ENCODE measurements around the gene WDFY2. TPM values are rescaled to one million over a fixed set of nuclear protein-coding genes. Genes with fewer than 3 reads are reported as not detected.

WDFY2 gene
- total RNA-seq, 5 donors from 2014 or later (not counting 1 experiment from before 2014, with no cell fraction given): 18.2 to 28.3 (median 20.0) TPM

- Histone ChIP-seq H3K9me3 (no peaks in the 10 kb centered on the region), H3K27me3 (replicated peaks in 1 of 2; ENCODE audit: control insufficient read depth in 2 of 2, extremely low read depth in 1 of 2, insufficient read depth in 2 of 2, low read length in 1 of 2) (no peaks in the 10 kb centered on the region), H3K4me1 (ENCODE audit: control insufficient read depth in 1 of 2, extremely low read depth in 1 of 2, insufficient read depth in 2 of 2, low read length in 2 of 2) (peaks cover 0 to 2% of the 10 kb centered on the region in 2 experiments), H3K4me3 (ENCODE audit: control insufficient read depth in 1 of 2, extremely low read depth in 1 of 2, low read length in 1 of 2) (no peak overlapping the region), H3K27ac (ENCODE audit: low read length) (no peak overlapping the region), H3K36me3 (ENCODE audit: control insufficient read depth in 2 of 2, extremely low read depth in 1 of 2, insufficient read depth in 1 of 2, low read length in 1 of 2) (no peaks in the 10 kb centered on the region)
- no peaks in the 10 kb centered on the region for H3K27me3 Mint-ChIP-seq
- no peak overlapping the region for H3K4me3 Mint-ChIP-seq
- peaks cover 0 to 4% (median 3%) of the 10 kb centered on the region in 3 donors for H3K9me3 Mint-ChIP-seq
- no peak overlapping the region for H3K27ac Mint-ChIP-seq
- H3K36me3 Mint-ChIP-seq: peaks cover 18% of the 10 kb centered on the region
- WGBS (ENCODE audit: insufficient coverage): no CpG with 5 or more reads among the region's 3 CpGs
- H3K4me1 Mint-ChIP-seq: peaks cover 0 to 3% (median 0%) of the 10 kb centered on the region in 3 donors
- DNase-seq: no peak
- POLR2A ChIA-PET: interaction anchor here (0.5 to 0.6 kb wide), 2 partner anchors 44 to 262 kb away, joined by 3 to 4 read pairs; no protein-coding TSS in a partner anchor
- no peak for ATAC-seq (replicated peaks in 1 of 4)
- CTCF ChIA-PET: interaction anchor here in 1 of 2 donors (0.5 kb wide), 1 partner anchor 1554 kb away, joined by 4 read pairs; no protein-coding TSS in a partner anchor
Observed at GRCh38 chr13:51698352-51698751, 114.1 kb downstream of the WDFY2 start.

GRCh38 chr13:51704399-51705313 is 120.4 kb downstream of the WDFY2 start:
- H3K27ac Mint-ChIP-seq: no peak overlapping the region
- WGBS (ENCODE audit: insufficient coverage): no CpG with 5 or more reads among the region's 3 CpGs
- ChIA-PET CTCF (no interaction called here), POLR2A (no interaction called here)
- Histone ChIP-seq H3K9me3 (no peaks in the 10 kb centered on the region), H3K36me3 (ENCODE audit: control insufficient read depth in 2 of 2, extremely low read depth in 1 of 2, insufficient read depth in 1 of 2, low read length in 1 of 2) (peaks cover 0 to 3% of the 10 kb centered on the region in 2 donors), H3K27ac (ENCODE audit: low read length) (no peak overlapping the region), H3K4me1 (ENCODE audit: control insufficient read depth in 1 of 2, extremely low read depth in 1 of 2, insufficient read depth in 2 of 2, low read length in 2 of 2) (no peaks in the 10 kb centered on the region), H3K4me3 (ENCODE audit: control insufficient read depth in 1 of 2, extremely low read depth in 1 of 2, low read length in 1 of 2) (no peak overlapping the region), H3K27me3 (replicated peaks in 1 of 2; ENCODE audit: control insufficient read depth in 2 of 2, extremely low read depth in 1 of 2, insufficient read depth in 2 of 2, low read length in 1 of 2) (no peaks in the 10 kb centered on the region)
- H3K36me3 Mint-ChIP-seq: peaks cover 41% of the 10 kb centered on the region
- DNase-seq (no peak), ATAC-seq (replicated peaks in 1 of 4) (no peak)
- H3K9me3 Mint-ChIP-seq: peaks cover 0 to 3% (median 0%) of the 10 kb centered on the region in 3 donors
- no peak overlapping the region for H3K4me3 Mint-ChIP-seq
- H3K4me1 Mint-ChIP-seq: no peaks in the 10 kb centered on the region
- no peaks in the 10 kb centered on the region for H3K27me3 Mint-ChIP-seq

GRCh38 chr13:51707461-51707860 is 123.2 kb downstream of the WDFY2 start:
- H3K27me3 ChIP-seq (replicated peaks in 1 of 2; ENCODE audit: control insufficient read depth in 2 of 2, extremely low read depth in 1 of 2, insufficient read depth in 2 of 2, low read length in 1 of 2): no peaks in the 10 kb centered on the region
- no peak overlapping the region for H3K4me3 ChIP-seq (ENCODE audit: control insufficient read depth in 1 of 2, extremely low read depth in 1 of 2, low read length in 1 of 2)
- no peaks in the 10 kb centered on the region for H3K9me3 ChIP-seq
- Mint-ChIP-seq H3K27me3 (no peaks in the 10 kb centered on the region), H3K9me3 (no peaks in the 10 kb centered on the region), H3K27ac (no peak overlapping the region), H3K36me3 (peaks cover 44% of the 10 kb centered on the region), H3K4me1 (no peaks in the 10 kb centered on the region), H3K4me3 (no peak overlapping the region)
- DNase-seq: no peak
- POLR2A ChIA-PET: no interaction called here
- no peaks in the 10 kb centered on the region for H3K4me1 ChIP-seq (ENCODE audit: control insufficient read depth in 1 of 2, extremely low read depth in 1 of 2, insufficient read depth in 2 of 2, low read length in 2 of 2)
- no peak for ATAC-seq (replicated peaks in 1 of 4)
- no peak overlapping the region for H3K27ac ChIP-seq (ENCODE audit: low read length)
- peaks cover 0 to 3% of the 10 kb centered on the region in 2 donors for H3K36me3 ChIP-seq (ENCODE audit: control insufficient read depth in 2 of 2, extremely low read depth in 1 of 2, insufficient read depth in 1 of 2, low read length in 1 of 2)
- CTCF ChIA-PET: interaction anchor here in 1 of 2 donors (0.6 kb wide), 1 partner anchor 77 kb away, joined by 4 read pairs; no protein-coding TSS in a partner anchor

GRCh38 chr13:51713807-51714206 is 129.5 kb downstream of the WDFY2 start:
- Mint-ChIP-seq H3K4me1 (no peaks in the 10 kb centered on the region), H3K36me3 (peaks cover 14% of the 10 kb centered on the region), H3K27me3 (no peaks in the 10 kb centered on the region), H3K27ac (no peak overlapping the region), H3K4me3 (no peak overlapping the region), H3K9me3 (no peaks in the 10 kb centered on the region)
- no peak for ATAC-seq (replicated peaks in 1 of 4)
- Histone ChIP-seq H3K4me3 (ENCODE audit: control insufficient read depth in 1 of 2, extremely low read depth in 1 of 2, low read length in 1 of 2) (no peak overlapping the region), H3K27me3 (replicated peaks in 1 of 2; ENCODE audit: control insufficient read depth in 2 of 2, extremely low read depth in 1 of 2, insufficient read depth in 2 of 2, low read length in 1 of 2) (no peaks in the 10 kb centered on the region), H3K4me1 (ENCODE audit: control insufficient read depth in 1 of 2, extremely low read depth in 1 of 2, insufficient read depth in 2 of 2, low read length in 2 of 2) (no peaks in the 10 kb centered on the region), H3K9me3 (no peaks in the 10 kb centered on the region), H3K27ac (ENCODE audit: low read length) (no peak overlapping the region), H3K36me3 (ENCODE audit: control insufficient read depth in 2 of 2, extremely low read depth in 1 of 2, insufficient read depth in 1 of 2, low read length in 1 of 2) (no peaks in the 10 kb centered on the region)
- DNase-seq: no peak
- POLR2A ChIA-PET: no interaction called here
- no CpG with 5 or more reads among the region's 1 CpG for WGBS (ENCODE audit: insufficient coverage)
- CTCF ChIA-PET: no interaction called here

- Mint-ChIP-seq H3K9me3 (no peaks in the 10 kb centered on the region), H3K36me3 (peaks cover 12% of the 10 kb centered on the region), H3K27ac (no peak overlapping the region), H3K4me3 (no peak overlapping the region), H3K27me3 (no peaks in the 10 kb centered on the region), H3K4me1 (no peaks in the 10 kb centered on the region)
- WGBS (ENCODE audit: insufficient coverage): 40% methylated on average over 1 of the region's 2 CpGs
- Histone ChIP-seq H3K36me3 (ENCODE audit: control insufficient read depth in 2 of 2, extremely low read depth in 1 of 2, insufficient read depth in 1 of 2, low read length in 1 of 2) (no peaks in the 10 kb centered on the region), H3K4me3 (ENCODE audit: control insufficient read depth in 1 of 2, extremely low read depth in 1 of 2, low read length in 1 of 2) (no peak overlapping the region), H3K9me3 (no peaks in the 10 kb centered on the region), H3K27ac (ENCODE audit: low read length) (no peak overlapping the region), H3K4me1 (ENCODE audit: control insufficient read depth in 1 of 2, extremely low read depth in 1 of 2, insufficient read depth in 2 of 2, low read length in 2 of 2) (no peaks in the 10 kb centered on the region), H3K27me3 (replicated peaks in 1 of 2; ENCODE audit: control insufficient read depth in 2 of 2, extremely low read depth in 1 of 2, insufficient read depth in 2 of 2, low read length in 1 of 2) (no peaks in the 10 kb centered on the region)
- ChIA-PET POLR2A (no interaction called here), CTCF (no interaction called here)
- DNase-seq (no peak), ATAC-seq (replicated peaks in 1 of 4) (no peak)
Observed at GRCh38 chr13:51714663-51715168, 130.5 kb downstream of the WDFY2 start.

GRCh38 chr13:51715613-51716012 is 131.4 kb downstream of the WDFY2 start:
- ATAC-seq (replicated peaks in 1 of 4) (no peak), DNase-seq (no peak)
- Histone ChIP-seq H3K27me3 (replicated peaks in 1 of 2; ENCODE audit: control insufficient read depth in 2 of 2, extremely low read depth in 1 of 2, insufficient read depth in 2 of 2, low read length in 1 of 2) (no peaks in the 10 kb centered on the region), H3K27ac (ENCODE audit: low read length) (no peak overlapping the region), H3K9me3 (no peaks in the 10 kb centered on the region), H3K4me3 (ENCODE audit: control insufficient read depth in 1 of 2, extremely low read depth in 1 of 2, low read length in 1 of 2) (no peak overlapping the region), H3K4me1 (ENCODE audit: control insufficient read depth in 1 of 2, extremely low read depth in 1 of 2, insufficient read depth in 2 of 2, low read length in 2 of 2) (no peaks in the 10 kb centered on the region), H3K36me3 (ENCODE audit: control insufficient read depth in 2 of 2, extremely low read depth in 1 of 2, insufficient read depth in 1 of 2, low read length in 1 of 2) (no peaks in the 10 kb centered on the region)
- Mint-ChIP-seq H3K9me3 (no peaks in the 10 kb centered on the region), H3K27me3 (no peaks in the 10 kb centered on the region), H3K36me3 (peaks cover 12% of the 10 kb centered on the region), H3K4me1 (no peaks in the 10 kb centered on the region), H3K4me3 (no peak overlapping the region), H3K27ac (no peak overlapping the region)
- WGBS (ENCODE audit: insufficient coverage): no CpG with 5 or more reads among the region's 3 CpGs
- CTCF ChIA-PET: no interaction called here
- POLR2A ChIA-PET: no interaction called here

Measured in T-cell (primary cell).